MG63 (cell line): ENCODE data around the gene C1QL2. TPM values are rescaled to one million over a fixed set of nuclear protein-coding genes. Genes with fewer than 3 reads are reported as not detected.

Experiments used
- DNase-seq: peaks from one replicate; pipeline ENCODE4 v3.0.0-alpha.2; 2020
- H3K27me3 ChIP-seq: fragments of 250-450 bp; sonication (Bioruptor Pico); 2 replicates; pipeline ENCODE4 v1.5.1; 2020; ENCODE audit warnings: mild to moderate bottlenecking, moderate library complexity
- H3K36me3 ChIP-seq: fragments of 250-450 bp; sonication (Bioruptor Pico); 2 replicates; pipeline ENCODE4 v1.5.1; 2020; ENCODE audit warnings: mild to moderate bottlenecking, moderate library complexity
- H3K4me3 ChIP-seq: fragments of 250-450 bp; sonication (Bioruptor Pico); 2 replicates; pipeline ENCODE4 v1.5.1; 2020; ENCODE audit warnings: mild to moderate bottlenecking, moderate library complexity
- H3K9me3 ChIP-seq: fragments of 250-450 bp; sonication (Bioruptor Pico); 2 replicates; pipeline ENCODE4 v1.5.1; 2020; ENCODE audit warnings: mild to moderate bottlenecking, moderate library complexity
- total RNA-seq: library from RNA; depleted of rRNA; stranded (reverse); fragments of >200 nt; shearing (Covaris generic); gene quantifications from 2 replicates; pipeline ENCODE4 v1.2.3, GENCODE V29; 2014; ENCODE audit warnings: low replicate concordance; rRNA removed

C1QL2 gene
- not detected in 2 replicates for total RNA-seq

DNA sequence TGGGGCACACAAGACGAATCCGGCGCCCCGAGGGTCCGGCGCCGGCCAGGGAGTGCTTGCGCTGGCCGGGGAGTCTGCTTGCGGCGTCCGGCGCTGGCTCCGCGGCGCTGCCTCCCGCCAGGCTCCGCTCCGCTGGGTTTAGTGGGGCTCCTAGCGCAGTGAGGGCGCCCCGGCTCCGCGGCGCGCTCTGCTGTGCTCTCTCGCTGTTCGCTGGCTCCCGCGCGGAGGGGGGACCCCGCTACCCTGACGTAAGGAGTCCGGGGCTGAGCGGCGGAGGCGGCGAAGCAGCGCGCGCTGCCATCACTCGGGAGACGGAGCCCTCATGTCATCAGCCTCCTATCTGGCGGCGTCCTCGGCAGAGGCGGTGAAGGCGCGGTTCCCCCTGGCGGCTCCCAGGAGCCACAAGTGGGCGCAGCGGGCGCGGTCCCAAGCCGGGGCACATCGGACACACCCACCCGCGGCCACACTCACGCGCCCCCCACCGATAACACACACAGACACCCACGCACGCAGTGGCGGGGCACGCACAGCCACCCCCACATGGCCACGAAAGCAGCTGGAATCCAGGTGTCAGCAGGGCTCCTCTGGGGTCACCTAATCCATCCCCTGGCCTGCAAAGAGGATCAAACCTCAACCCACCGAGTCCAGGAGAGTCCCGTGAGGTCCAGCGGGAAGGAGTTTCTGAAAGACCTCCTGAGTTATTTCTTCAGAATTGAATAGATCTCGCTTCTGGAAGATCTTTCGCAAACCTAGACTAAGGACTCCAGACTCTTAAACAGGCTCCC lies at the start of gene C1QL2:
C1QL2 (minus strand) TSS at position 189 of the 785 bp plus-strand sequence. CDS start 482 bp downstream, outside the sequence.
- Histone ChIP-seq H3K36me3 (no peaks in the 10 kb centered on the region), H3K9me3 (no peaks in the 10 kb centered on the region), H3K4me3 (peak within 1 kb of the TSS; percentile 27), H3K27me3 (peaks cover 28% of the 10 kb centered on the region)
- peak; percentile 32 for DNase-seq

DNA sequence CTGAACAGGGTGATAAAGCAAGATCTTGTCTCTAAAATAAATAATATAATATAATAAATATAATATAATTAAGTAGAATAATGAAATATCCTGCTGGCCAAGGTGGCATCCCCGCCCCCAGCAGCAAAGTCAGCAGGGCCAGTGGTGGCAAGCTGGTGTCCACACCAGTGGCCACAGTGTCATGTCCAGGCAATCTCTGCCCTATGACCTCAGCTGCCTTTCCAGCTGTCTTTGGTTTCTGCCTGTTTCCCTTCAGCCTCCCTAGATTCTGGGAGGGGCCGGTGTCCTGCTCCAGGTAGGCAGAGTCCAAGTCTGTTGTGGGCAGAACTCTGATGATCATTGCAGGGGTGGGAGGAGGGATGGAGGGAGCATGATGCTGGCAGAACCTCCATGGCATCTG lies 48.9 kb upstream of the C1QL2 start:
- Histone ChIP-seq H3K9me3 (no peaks in the 10 kb centered on the region), H3K4me3 (no peak overlapping the region), H3K27me3 (no peaks in the 10 kb centered on the region), H3K36me3 (no peaks in the 10 kb centered on the region)
- DNase-seq: no peak

DNA sequence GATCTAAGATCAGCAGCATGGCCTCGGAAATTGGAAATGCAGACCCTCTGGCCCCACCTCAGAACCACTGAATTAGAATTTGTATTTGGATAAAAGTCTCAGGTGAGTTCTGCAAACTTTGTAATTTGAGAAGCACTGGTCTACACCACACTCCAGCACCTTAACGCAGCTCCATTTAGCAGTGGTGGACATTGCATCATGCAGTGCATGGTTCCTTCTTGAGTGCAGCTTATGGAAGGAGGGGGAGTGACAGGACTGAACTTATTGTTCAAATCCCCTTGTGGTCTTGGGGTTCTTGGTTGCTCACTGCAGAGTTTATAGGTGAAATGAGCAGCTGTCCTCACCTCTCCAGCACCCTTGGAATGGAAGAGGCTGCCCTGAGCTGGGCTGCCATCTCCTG lies 47.6 kb upstream of the C1QL2 start:
- Histone ChIP-seq H3K4me3 (no peak overlapping the region), H3K27me3 (no peaks in the 10 kb centered on the region), H3K9me3 (no peaks in the 10 kb centered on the region), H3K36me3 (no peaks in the 10 kb centered on the region)
- no peak for DNase-seq

DNA sequence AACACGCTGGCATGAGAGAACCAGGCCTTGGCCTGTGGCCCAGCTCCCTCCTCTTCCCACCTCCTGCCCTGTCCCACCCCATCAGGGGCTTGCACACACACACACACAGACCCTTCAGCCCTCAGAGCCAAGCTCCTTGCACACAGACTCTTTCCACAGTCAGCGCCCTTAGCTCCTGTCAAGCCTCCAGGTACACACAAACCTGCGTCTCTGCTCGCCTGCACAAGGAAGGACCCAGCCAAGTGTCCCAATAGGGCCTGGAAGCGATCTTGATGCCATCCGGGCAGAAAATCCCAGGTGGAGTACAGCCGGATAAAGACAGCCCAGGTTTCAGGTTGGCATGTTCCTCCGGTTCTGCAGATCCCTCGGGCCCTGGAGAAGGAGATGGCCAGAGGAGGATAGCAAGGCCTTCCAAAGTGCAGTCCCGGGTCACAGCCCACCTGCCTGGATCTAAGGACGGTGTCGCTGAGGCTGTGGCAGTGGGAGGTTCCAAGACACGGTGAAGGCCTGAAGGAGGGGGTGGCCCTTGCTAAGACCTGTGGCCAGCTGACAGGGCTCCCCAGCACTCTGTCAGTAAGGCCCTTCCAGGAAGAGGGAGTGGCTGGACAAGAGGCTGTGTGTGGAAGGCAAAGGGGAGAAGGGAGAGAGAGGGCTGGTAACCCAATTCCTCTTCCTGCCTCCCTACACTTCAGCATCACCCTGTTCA lies 46.6 kb upstream of the C1QL2 start:
- Histone ChIP-seq H3K27me3 (no peaks in the 10 kb centered on the region), H3K4me3 (no peak overlapping the region), H3K36me3 (no peaks in the 10 kb centered on the region), H3K9me3 (no peaks in the 10 kb centered on the region)
- DNase-seq: no peak

DNA sequence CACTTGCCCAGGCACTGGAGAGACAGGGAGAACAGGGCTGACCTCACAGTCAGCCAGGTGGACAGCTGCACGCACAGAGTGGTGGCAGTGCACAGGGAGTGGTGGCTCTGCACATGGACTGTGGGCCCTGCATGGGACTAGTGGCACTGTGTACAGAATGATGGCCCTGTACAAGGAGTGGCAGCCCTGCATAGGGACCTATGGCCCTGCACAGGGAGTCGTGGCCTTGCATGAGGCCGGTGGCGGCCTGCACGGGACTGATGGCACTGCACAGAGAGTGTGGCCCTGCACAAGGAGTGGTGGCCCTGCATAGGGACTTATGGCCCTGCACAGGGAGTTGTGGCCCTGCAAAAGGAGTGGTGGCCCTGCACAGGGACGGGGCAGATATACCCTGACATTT lies 46.0 kb upstream of the C1QL2 start:
- no peaks in the 10 kb centered on the region for H3K9me3 ChIP-seq
- H3K36me3 ChIP-seq: no peaks in the 10 kb centered on the region
- H3K27me3 ChIP-seq: no peaks in the 10 kb centered on the region
- H3K4me3 ChIP-seq: no peak overlapping the region
- no peak for DNase-seq

DNA sequence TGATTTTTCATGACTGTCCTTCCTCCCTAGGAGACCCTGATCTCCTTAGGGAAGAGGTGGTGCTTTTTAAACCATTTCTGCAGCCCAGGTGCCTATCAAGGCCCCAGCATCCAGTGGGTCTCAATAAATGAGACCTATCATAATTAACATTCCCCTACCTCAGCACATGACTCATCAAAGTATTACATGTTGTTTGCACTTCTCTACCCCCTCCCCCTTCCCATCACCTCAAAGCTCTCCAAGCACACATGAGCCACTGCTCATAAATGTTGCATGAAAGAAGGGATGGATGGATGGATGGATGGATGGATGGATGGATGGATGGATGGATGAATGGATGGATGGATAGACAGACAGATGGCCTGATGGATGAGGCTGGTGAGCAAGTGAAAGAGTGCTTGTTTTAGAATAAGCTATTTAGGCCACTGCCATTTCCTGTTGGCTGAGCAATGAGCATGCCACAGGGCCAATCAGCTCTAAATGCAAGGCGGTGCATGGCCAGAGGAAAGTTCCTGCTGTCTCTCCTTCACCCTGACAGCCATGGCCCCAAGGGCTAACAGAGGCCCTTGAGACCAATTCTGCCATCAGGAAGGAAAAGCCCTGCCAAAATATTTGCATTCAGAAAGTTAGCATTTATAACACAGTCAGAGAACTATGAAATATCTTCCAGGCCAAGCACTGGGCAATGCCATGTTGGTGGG lies 44.2 kb upstream of the C1QL2 start:
- no peaks in the 10 kb centered on the region for H3K27me3 ChIP-seq
- no peaks in the 10 kb centered on the region for H3K9me3 ChIP-seq
- no peak for DNase-seq
- H3K36me3 ChIP-seq: no peaks in the 10 kb centered on the region
- no peak overlapping the region for H3K4me3 ChIP-seq

DNA sequence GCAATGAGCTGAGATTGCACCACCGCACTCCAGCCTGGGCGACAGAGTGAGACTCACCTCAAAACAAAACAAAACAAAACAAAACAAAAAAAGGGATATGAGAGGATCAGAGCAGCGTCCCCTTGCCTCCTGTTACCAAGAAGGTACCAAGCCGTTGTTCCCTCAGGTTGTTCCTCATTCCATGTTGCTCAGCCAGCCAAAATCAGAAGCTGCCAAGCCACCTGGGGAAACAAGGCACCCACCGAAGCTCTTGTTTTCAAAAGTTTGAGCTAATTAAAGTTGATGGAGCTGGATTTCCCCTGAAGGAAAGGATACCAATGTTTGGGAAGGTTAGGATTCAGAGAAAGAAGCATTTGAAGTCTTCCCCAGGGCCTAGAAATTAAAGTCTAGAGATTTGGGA lies 43.3 kb upstream of the C1QL2 start:
- DNase-seq: no peak
- H3K4me3 ChIP-seq: no peak overlapping the region
- H3K9me3 ChIP-seq: no peaks in the 10 kb centered on the region
- H3K27me3 ChIP-seq: no peaks in the 10 kb centered on the region
- no peaks in the 10 kb centered on the region for H3K36me3 ChIP-seq

DNA sequence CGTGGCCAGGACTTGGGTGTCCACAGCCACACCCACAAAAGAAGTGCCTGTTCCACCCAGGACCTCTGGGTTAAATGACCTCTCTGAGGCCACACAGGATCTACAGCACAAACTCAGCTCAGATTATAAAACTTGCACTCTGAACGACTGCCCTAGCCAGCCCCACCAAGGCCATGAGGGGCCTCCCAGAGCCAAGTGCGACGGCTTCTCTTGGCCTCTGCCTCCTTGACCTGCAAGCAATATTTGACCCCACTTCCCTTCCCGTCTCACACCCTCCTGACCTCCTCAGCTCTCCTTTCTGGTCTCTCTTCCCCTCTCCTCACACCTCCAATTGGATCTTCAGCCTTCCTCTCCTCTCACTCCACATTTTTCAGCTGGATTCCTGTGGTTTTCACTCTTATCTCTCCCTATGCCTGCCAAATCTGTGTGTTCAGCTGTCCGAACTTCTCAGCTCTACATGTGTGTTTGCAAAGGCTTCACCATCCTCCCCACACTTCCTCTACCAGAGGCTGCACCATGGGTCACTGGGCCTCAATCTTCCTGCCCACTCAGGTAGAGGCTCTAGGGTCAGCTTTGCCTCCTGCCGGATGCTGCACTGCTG lies 39.8 kb upstream of the C1QL2 start:
- no peaks in the 10 kb centered on the region for H3K36me3 ChIP-seq
- H3K4me3 ChIP-seq: no peak overlapping the region
- no peaks in the 10 kb centered on the region; the same call in 1 of the 2 replicates for H3K9me3 ChIP-seq
- H3K27me3 ChIP-seq: no peaks in the 10 kb centered on the region
- no peak for DNase-seq

DNA sequence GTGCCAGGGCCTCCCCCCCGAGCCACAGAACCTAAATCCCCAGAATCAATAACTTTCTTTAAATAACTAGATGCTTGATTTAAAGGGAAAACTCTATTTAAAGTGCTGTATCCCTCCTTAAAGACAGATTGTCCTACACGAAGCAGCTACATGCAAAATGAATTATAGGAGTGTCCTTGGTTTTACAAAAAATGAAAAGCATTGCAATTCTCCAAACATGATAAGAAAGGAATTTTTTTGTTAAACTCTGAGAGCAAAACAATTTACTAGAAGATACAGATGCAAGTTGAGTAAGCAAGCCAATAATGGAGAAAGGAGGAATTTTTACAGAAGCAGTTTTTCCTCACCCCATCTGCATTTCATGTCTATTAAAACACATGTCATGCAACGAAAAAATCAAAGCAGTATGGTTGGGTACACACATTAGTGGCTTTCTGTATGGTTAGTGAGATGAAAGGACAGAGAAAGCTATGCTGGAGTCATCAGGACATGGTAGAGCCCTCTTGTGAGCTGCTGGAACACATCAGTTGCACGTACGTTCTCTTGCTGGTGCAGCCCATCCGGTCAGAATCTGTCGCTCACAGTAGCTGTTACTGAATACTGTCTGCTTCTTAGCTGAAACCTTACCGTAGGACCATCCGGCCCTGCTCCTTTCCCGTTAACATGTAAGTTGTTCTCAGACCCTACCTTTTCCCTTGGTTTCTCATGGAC lies 39.1 kb upstream of the C1QL2 start:
- Histone ChIP-seq H3K4me3 (no peak overlapping the region), H3K9me3 (no peaks in the 10 kb centered on the region; the same call in 1 of the 2 replicates), H3K36me3 (no peaks in the 10 kb centered on the region), H3K27me3 (no peaks in the 10 kb centered on the region)
- no peak for DNase-seq

DNA sequence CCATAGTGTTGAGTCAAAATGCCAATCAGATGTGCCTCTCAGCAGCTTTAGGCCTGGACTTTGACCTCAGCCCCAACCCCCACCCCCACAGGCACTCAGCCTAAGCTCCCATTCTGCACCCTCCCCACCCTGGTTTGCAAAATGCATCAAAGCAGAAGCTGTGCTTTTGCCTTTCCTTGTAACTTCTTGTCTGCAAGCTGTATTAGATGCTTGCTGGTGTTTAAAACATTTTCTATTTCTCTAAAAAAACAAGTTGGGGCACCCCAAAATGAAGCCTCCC lies 38.5 kb upstream of the C1QL2 start:
- Histone ChIP-seq H3K36me3 (no peaks in the 10 kb centered on the region), H3K9me3 (no peaks in the 10 kb centered on the region; the same call in 1 of the 2 replicates), H3K27me3 (no peaks in the 10 kb centered on the region), H3K4me3 (no peak overlapping the region)
- DNase-seq: no peak

DNA sequence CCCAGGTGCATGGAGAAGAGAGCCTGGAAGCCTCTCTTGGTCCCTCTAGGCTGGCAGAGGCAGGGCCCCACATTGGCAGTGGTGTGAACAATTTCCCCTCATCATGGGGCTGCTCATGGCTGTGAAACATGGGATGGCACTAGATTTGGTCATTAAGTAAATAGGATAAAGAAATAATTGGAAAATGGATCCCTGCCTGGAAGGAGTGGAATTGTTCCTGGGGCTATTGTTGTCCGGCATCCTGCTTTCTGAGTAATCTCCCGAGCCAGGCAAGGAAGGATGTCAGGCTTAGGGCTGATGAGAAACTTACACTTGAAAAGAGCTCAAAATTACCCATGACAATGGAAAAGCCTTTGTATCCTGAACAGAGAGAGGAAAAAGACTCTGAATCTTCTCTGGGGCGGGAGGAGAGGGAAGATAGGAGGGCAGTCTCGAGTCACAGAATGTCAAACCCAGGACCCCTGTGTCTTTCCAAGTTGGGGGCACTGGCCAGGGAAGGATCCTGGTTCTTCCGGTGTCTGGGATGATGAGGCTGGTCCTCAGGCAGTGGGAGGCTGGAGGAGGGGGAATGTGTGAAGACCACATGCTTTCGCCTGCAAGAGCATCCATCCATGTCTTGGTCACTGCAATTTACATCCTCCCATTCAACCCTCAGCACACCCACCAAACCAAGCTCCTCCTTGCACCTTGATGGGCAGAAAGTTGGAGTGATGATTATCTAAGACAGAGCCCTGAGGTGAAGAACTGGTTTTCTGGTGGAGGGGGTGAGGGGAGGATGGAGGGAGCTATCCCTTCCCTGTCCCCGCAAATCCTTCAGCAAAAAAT lies 38.0 kb upstream of the C1QL2 start:
- Histone ChIP-seq H3K9me3 (no peaks in the 10 kb centered on the region; the same call in 1 of the 2 replicates), H3K27me3 (no peaks in the 10 kb centered on the region), H3K4me3 (no peak overlapping the region), H3K36me3 (no peaks in the 10 kb centered on the region)
- DNase-seq: peak; percentile 63

DNA sequence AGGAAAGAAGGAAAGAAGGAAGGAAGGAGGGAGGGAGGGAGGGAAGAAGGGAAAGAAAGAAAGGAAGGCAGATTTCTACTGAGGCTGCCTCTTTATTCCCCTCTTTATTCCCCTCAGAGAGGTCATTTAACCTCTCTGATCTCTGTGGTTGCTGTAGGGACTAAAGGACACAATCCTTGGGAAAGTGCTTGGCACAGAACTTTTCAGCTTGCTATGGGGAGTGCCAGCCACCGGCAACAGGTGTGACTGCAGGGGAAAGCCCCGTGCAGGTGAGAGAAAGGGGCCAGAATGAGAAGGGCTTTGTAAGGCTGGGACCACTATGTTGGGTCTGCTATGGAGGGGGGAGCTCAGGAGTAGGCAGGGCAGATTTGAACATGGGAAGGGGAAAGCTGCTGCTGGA lies 37.3 kb upstream of the C1QL2 start:
- H3K27me3 ChIP-seq: no peaks in the 10 kb centered on the region
- no peak for DNase-seq
- no peaks in the 10 kb centered on the region for H3K36me3 ChIP-seq
- H3K9me3 ChIP-seq: no peaks in the 10 kb centered on the region; the same call in 1 of the 2 replicates
- H3K4me3 ChIP-seq: no peak overlapping the region

DNA sequence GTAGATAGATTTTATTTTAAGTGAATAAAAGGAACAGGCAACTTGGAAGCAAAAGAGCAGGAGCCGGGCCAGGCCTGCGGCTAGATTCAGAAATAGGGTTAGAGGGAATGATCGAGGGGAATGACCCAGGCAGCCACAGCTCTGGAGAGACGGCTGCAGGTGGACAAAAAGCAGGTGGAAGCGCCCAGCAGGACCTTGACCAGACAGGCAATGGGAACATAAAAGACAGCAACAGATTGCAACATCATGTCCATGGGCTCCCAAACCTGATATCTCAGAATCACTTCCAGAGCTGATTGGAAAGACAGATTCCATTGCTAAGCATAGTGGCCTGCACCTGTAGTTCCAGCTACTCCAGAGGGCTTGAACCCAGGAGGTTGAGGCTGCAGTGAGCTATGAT lies 36.5 kb upstream of the C1QL2 start:
- Histone ChIP-seq H3K27me3 (no peaks in the 10 kb centered on the region), H3K9me3 (no peaks in the 10 kb centered on the region; the same call in 1 of the 2 replicates), H3K36me3 (no peaks in the 10 kb centered on the region), H3K4me3 (no peak overlapping the region)
- no peak for DNase-seq

DNA sequence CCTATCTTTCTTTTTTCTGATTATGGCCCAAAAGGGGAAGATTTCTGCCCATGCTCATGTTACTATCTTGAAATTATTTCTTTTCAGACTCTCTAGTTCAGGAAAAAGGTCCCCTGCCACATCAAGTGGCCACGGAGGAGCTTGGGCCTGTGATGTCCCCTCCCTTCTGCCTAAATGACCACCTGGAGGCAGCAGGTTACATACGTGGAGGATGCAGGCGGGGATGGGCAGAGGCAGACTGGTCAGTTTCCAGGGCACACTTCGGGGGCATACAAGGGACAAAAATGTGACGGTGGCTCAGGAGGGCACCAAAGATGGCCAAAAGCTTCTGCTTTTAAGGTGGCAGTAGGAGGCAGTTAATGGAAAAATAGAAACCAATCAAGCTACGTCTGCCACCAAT lies 34.3 kb upstream of the C1QL2 start:
- DNase-seq: no peak
- Histone ChIP-seq H3K27me3 (no peaks in the 10 kb centered on the region), H3K9me3 (no peaks in the 10 kb centered on the region; the same call in 1 of the 2 replicates), H3K36me3 (no peaks in the 10 kb centered on the region), H3K4me3 (no peak overlapping the region)

DNA sequence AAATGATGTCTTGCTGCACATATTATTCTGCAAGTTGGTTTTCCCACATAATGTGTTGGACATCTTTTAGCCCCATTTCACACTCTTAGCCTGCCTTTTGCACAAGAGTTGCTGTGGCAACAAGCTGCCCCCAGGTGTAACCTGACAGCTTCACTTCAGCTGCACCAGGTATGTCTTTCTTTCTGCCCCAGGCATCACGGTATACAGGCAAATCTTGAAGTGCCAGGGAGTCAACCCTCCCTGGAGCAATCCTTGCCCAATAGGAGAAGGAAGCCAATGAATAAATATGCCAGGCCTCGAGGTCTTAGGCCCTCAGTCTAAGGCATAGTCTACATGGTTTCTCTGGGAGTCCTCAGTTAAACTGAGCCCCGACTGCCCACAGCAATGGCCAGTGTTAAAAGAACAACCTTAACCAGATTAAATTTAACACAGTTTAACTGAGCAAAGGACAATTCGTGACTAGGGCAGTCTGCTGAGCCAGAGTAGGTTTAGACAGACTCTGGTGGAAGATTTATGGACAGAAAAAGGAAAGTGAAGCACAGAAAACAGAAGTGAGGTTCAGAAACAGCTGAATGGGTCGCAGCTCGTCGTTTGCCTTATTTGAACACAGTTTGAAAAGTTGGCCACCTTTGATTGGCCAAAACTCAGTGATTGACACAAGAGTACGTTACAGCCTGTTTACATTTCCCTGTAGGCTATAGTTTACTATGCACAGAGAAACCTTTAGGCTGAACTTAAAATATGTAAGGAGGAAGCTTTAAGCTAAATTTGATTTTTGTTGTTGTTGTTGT lies 32.0 kb upstream of the C1QL2 start:
- Histone ChIP-seq H3K4me3 (no peak overlapping the region), H3K9me3 (no peaks in the 10 kb centered on the region; the same call in 1 of the 2 replicates), H3K36me3 (no peaks in the 10 kb centered on the region), H3K27me3 (no peaks in the 10 kb centered on the region)
- no peak for DNase-seq
